Measurements from ENCODE around the gene PABPC3. TPM values are rescaled to one million over a fixed set of nuclear protein-coding genes. Genes with fewer than 3 reads are reported as not detected.

The PABPC3 gene
- total RNA-seq, 1 experiment from 2014 or later, result 0.59 TPM

DNA sequence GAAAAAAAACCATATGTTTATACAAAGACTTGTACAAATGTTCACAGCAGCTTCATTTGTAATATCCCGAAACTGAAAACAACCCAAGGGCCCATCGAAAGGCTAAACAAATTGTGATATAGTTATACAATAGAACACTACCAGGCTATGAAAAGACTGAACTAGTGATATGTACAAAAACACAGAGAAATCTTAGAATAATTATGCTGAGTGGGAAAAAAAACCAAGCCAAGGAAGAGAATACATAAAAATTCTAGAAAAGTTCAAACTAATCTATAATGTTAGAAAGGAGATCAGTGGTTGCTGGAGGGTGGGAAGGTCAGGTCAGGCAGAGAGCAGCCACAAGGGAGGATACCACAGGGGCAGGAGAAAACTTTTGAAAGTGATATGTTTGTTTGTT is 7.8 kb downstream of the PABPC3 start:
- H3K4me1 Mint-ChIP-seq (ENCODE audit: low read depth, unreplicated experiment), result no peaks in the 10 kb centered on the region
- Histone ChIP-seq H3K9me3 (no peaks in the 10 kb centered on the region; the same call in none of the 2 replicates), H3K4me3 (ENCODE audit: low read depth, low read length) (no peak overlapping the region), H3K36me3 (ENCODE audit: control insufficient read depth, insufficient read depth, low read length) (no peaks in the 10 kb centered on the region), H3K27me3 (replicated peaks; ENCODE audit: control insufficient read depth, insufficient read depth, low read length) (no peaks in the 10 kb centered on the region), H3K4me1 (no peaks in the 10 kb centered on the region)
- ChIA-PET POLR2A (no interaction called here), CTCF (no interaction called here)
- no peak overlapping the region for H3K4me3 Mint-ChIP-seq (ENCODE audit: unreplicated experiment)
- DNase-seq, result no peak
- intact Hi-C loops (cut with micrococcal nuclease; ENCODE audit: unreplicated experiment), result no loop called here
- no peaks in the 10 kb centered on the region for H3K36me3 Mint-ChIP-seq (ENCODE audit: insufficient read depth, unreplicated experiment)
- TF ChIP-seq CTCF (IDR thresholded peaks at IDR 0.05; ENCODE audit: insufficient read depth in 1 of 2, low read depth in 1 of 2, low read length in 1 of 2, severe bottlenecking in 1 of 2, unreplicated experiment in 1 of 2), result no peak
- no TSS peak for BruUV-seq (replicated peaks)
- no peak overlapping the region for H3K27ac Mint-ChIP-seq (ENCODE audit: unreplicated experiment)
- no peaks in the 10 kb centered on the region for H3K9me3 Mint-ChIP-seq (ENCODE audit: unreplicated experiment)
- peaks cover 11% of the 10 kb centered on the region for H3K27me3 Mint-ChIP-seq (ENCODE audit: insufficient read depth, unreplicated experiment)

- BruUV-seq (replicated peaks), result no TSS peak
- intact Hi-C loops (cut with micrococcal nuclease; ENCODE audit: unreplicated experiment), result no loop called here
- H3K36me3 Mint-ChIP-seq (ENCODE audit: insufficient read depth, unreplicated experiment), result no peaks in the 10 kb centered on the region
- no peaks in the 10 kb centered on the region for H3K9me3 Mint-ChIP-seq (ENCODE audit: unreplicated experiment)
- POLR2A ChIA-PET, result no interaction called here
- Histone ChIP-seq H3K36me3 (ENCODE audit: control insufficient read depth, insufficient read depth, low read length) (no peaks in the 10 kb centered on the region), H3K4me3 (ENCODE audit: low read depth, low read length) (no peak overlapping the region), H3K9me3 (no peaks in the 10 kb centered on the region; the same call in none of the 2 replicates), H3K27me3 (replicated peaks; ENCODE audit: control insufficient read depth, insufficient read depth, low read length) (no peaks in the 10 kb centered on the region), H3K4me1 (peaks cover 1% of the 10 kb centered on the region)
- H3K27ac Mint-ChIP-seq (ENCODE audit: unreplicated experiment), result no peak overlapping the region
- DNase-seq, result no peak
- no peak overlapping the region for H3K4me3 Mint-ChIP-seq (ENCODE audit: unreplicated experiment)
- CTCF ChIA-PET, result no interaction called here
- no peak for TF ChIP-seq CTCF (IDR thresholded peaks at IDR 0.05; ENCODE audit: insufficient read depth in 1 of 2, low read depth in 1 of 2, low read length in 1 of 2, severe bottlenecking in 1 of 2, unreplicated experiment in 1 of 2)
- H3K27me3 Mint-ChIP-seq (ENCODE audit: insufficient read depth, unreplicated experiment), result peaks cover 8% of the 10 kb centered on the region
- H3K4me1 Mint-ChIP-seq (ENCODE audit: low read depth, unreplicated experiment), result no peaks in the 10 kb centered on the region
Observed at GRCh38 chr13:25109341-25109740, 13.4 kb downstream of the PABPC3 start.

DNA sequence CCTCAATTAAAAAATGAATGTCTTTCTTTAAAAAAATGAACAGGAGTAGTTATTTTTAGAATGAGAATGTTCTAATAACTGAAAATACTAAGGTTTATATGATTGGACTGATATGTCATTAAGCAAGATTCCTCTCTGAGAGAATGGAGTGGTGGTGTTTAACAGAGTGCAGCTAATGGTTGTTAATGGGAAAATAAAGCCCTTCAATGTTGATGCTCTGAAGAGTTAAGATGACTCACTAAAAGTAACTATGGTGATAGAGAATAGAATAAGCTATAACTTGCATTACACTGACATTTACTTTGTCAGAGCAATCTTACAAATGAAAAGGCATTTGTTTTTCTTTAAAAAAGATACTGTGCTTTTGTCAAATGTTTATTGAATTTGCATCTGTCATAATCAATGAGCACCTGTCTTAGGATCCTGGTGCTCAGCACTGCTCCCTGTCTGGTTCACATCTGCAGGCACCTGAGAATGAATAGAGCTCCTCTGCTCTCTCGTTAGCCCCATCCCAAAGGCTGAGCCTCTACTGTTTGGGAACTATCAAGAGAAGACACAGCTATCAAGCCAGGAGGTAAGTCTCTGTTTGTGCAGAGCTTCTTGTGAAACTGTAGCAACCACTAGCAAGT is 15.1 kb downstream of the PABPC3 start:
- H3K27me3 Mint-ChIP-seq (ENCODE audit: insufficient read depth, unreplicated experiment), result peaks cover 8% of the 10 kb centered on the region
- intact Hi-C loops (cut with micrococcal nuclease; ENCODE audit: unreplicated experiment), result no loop called here
- H3K27ac Mint-ChIP-seq (ENCODE audit: unreplicated experiment), result no peak overlapping the region
- ChIA-PET CTCF (no interaction called here), POLR2A (no interaction called here)
- Histone ChIP-seq H3K9me3 (no peaks in the 10 kb centered on the region), H3K4me1 (peaks cover 16% of the 10 kb centered on the region), H3K27me3 (replicated peaks; ENCODE audit: control insufficient read depth, insufficient read depth, low read length) (no peaks in the 10 kb centered on the region; the same call in 1 of the 2 replicates), H3K36me3 (ENCODE audit: control insufficient read depth, insufficient read depth, low read length) (no peaks in the 10 kb centered on the region), H3K4me3 (ENCODE audit: low read depth, low read length) (no peak overlapping the region)
- H3K4me1 Mint-ChIP-seq (ENCODE audit: low read depth, unreplicated experiment), result peaks cover 11% of the 10 kb centered on the region
- no peak overlapping the region for H3K4me3 Mint-ChIP-seq (ENCODE audit: unreplicated experiment)
- DNase-seq, result no peak
- no peak for TF ChIP-seq CTCF (IDR thresholded peaks at IDR 0.05; ENCODE audit: insufficient read depth in 1 of 2, low read depth in 1 of 2, low read length in 1 of 2, severe bottlenecking in 1 of 2, unreplicated experiment in 1 of 2)
- H3K36me3 Mint-ChIP-seq (ENCODE audit: insufficient read depth, unreplicated experiment), result no peaks in the 10 kb centered on the region
- no TSS peak for BruUV-seq (replicated peaks)
- H3K9me3 Mint-ChIP-seq (ENCODE audit: unreplicated experiment), result no peaks in the 10 kb centered on the region
